GM12801 (cell line): ENCODE measurements around the gene UNK.

Experiments used
- CTCF ChIP-seq: IDR thresholded peaks from one replicate; pipeline ENCODE4 v1.5.1; 2011; ENCODE audit warnings: control low read depth; ENCODE audit not compliant: insufficient read length; ENCODE audit errors: extremely low read depth

UNK gene

DNA sequence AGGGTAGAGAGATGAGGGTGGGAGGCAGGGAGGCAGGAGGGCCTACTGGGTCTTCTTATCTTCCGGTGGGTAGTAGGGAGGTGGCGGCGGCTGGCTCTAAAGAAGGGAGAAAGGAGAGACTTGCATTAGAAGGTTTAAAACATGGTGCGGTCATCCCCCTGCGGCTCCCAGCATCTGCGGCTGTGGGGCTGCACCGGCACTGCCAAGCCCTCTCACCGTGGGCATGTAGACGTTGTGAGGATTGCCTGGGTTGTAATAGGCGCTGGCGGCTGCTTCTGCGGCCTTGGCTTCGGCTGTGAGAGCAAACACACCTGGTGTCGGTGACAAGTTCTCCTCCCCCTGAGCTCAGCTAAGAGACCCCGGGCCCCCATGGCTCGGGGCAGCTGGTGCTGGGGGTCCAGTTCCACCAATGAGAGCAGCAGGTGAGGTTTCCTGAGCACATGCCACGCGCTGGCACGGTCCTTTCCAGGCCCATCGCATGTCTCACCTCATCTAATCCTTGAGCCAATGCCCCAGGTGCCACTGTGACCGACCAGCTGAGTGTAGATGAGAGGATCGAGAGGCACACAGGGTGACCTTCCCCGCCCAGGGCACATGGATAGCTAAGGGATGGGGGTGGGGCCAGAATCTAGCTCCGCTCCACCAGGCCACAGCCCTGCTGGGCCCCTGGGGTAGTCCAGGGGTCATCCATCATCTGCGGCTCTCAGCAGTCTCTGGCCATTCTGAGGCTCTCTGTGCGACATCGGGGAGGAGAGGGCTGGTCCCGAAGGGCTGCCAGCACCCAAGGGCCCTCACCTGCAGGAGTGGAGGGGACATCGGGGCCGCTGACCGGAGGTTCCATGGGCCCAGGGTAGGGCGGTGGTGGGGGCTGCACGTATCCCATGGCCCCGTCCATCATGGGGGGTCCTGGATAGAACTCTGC lies 62.3 kb downstream of the UNK start:
- TF ChIP-seq CTCF = no peak

GRCh38 chr17:75847614-75848522 lies 63.3 kb downstream of the UNK start:
- no peak for TF ChIP-seq CTCF

GRCh38 chr17:75848523-75849278 lies 64.1 kb downstream of the UNK start:
- no peak for TF ChIP-seq CTCF

- no peak for TF ChIP-seq CTCF
These were observed 64.7 kb downstream of the UNK start for GRCh38 chr17:75849279-75849646.

- no peak for TF ChIP-seq CTCF
These were observed 65.1 kb downstream of the UNK start for GRCh38 chr17:75849724-75850123.

DNA sequence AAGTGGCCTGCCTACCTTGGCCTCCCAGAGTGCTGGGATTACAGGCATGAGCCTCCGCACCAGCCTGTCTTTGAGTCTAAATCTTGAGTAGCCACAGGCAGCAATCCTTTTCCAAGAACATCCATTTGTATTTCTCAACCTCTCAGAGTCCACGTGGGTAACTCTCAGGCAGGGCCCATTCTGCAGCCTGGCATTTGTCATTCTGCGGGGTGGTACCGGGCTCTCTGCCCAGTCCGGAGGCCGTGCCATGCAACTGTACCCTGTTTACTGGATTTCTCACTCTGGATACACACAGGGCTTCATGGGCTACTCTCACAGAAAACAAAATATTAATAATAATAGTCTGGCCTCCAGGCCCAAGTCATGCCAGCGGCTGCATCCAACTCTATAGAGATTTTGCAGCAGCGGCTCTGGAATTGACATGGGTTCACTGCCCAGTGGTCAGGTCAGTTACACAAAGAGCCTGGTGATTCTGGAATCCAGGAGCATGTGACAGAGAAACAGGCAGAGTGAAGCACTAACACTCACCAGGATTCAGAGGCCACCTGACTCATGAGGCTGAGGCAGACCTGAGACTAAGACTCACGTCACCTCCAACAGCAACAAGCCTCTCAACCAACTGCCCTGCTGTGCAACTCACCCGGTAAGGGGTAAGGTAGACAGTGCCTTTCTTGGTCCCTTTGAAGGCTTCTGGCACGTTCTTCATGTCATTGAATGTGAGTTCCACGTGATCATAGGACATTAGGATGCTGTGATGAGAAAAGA lies 66.5 kb downstream of the UNK start:
- no peak for TF ChIP-seq CTCF
